Endothelial cell of umbilical vein (primary cell): ENCODE measurements around the gene ZNRD2. TPM values are rescaled to one million over a fixed set of nuclear protein-coding genes. Genes with fewer than 3 reads are reported as not detected.
A peak's percentile ranks its signal among the peaks of the same experiment; 100 is the strongest.

Experiments used
- BruUV-seq: library from RNA; stranded (reverse); fragments of 400-500 nt; replicated peaks from 2 replicates; lab custom pipeline; 2021; lab: Mats Ljungman, UMichigan
- CTCF ChIA-PET: fragments of 300-600, 350-600 bp; sonication (Branson Sonifier 250); formaldehyde crosslinking; loops from one replicate; lab custom pipeline; 2021; ENCODE audit warnings: antibody characterized with exemption, inconsistent platforms; lab: Charles Lee
- POLR2A ChIA-PET: fragments of 300-600, 350-600 bp; sonication (Branson Sonifier 250); formaldehyde crosslinking; loops from one replicate; lab custom pipeline; 2021; ENCODE audit warnings: antibody characterized with exemption, inconsistent platforms; lab: Charles Lee
- DNase-seq: peaks from one replicate; pipeline ENCODE4 v3.0.0-alpha.2; 2011; ENCODE audit warnings: low read depth, low spot score
- FAIRE-seq: peaks from 2 replicates; lab custom pipeline; 2011; peaks lifted over from hg19 to GRCh38; lab: Jason Lieb, UNC
- H2AFZ ChIP-seq: 2 replicates; pipeline ENCODE4 v1.6.0; 2012; ENCODE audit warnings: low read depth, low read length, control low read depth, inconsistent platforms
- H3K27ac ChIP-seq: 2 replicates; pipeline ENCODE4 v1.5.1; 2011; ENCODE audit warnings: low read depth, mild to moderate bottlenecking, control low read depth, low read length, moderate library complexity; ENCODE audit not compliant: insufficient read depth
- H3K27me3 ChIP-seq, 2 experiments: 2 replicates each; pipeline versions ENCODE4 v1.6.0 to v1.6.1; 2011; ENCODE audit warnings: low read length in 2 of 2, mixed read lengths in 1 of 2; ENCODE audit not compliant: control insufficient read depth in 2 of 2, insufficient read depth in 2 of 2
- H3K36me3 ChIP-seq, 2 experiments: 2 replicates in 1 of 2; 3 replicates in 1 of 2; pipeline ENCODE4 v1.5.1; 2011; ENCODE audit warnings: low read length in 2 of 2, mild to moderate bottlenecking in 1 of 2, moderate library complexity in 1 of 2; ENCODE audit not compliant: control insufficient read depth in 2 of 2, insufficient read depth in 2 of 2; ENCODE audit errors: extremely low read depth in 1 of 2
- H3K4me1 ChIP-seq: 3 replicates; pipeline ENCODE4 v1.5.1; 2011; ENCODE audit warnings: mild to moderate bottlenecking, low read length; ENCODE audit not compliant: control insufficient read depth, insufficient read depth; ENCODE audit errors: extremely low read depth
- H3K4me2 ChIP-seq: 2 replicates; pipeline ENCODE4 v1.6.1; 2011; ENCODE audit warnings: low read length, control low read depth, mixed read lengths; ENCODE audit not compliant: insufficient read depth
- H3K4me3 ChIP-seq, 3 experiments: fragments of 200-600 bp in 1 of 3; sonication (generic), shearing (Covaris generic) in 1 of 3; replicated peaks in 1 of 3; 2 replicates each; pipeline ENCODE4 v1.5.1; 2011 to 2016; ENCODE audit warnings: control low read depth in 3 of 3, low read length in 3 of 3, mild to moderate bottlenecking in 2 of 3, inconsistent platforms in 1 of 3, low read depth in 1 of 3, moderate library complexity in 1 of 3; ENCODE audit not compliant: insufficient read depth in 1 of 3
- H3K79me2 ChIP-seq: 2 replicates; pipeline ENCODE4 v1.6.0; 2012; ENCODE audit warnings: low read length, inconsistent platforms; ENCODE audit not compliant: control insufficient read depth, insufficient read depth
- H3K9ac ChIP-seq: replicated peaks from 2 replicates; pipeline ENCODE3; 2011; ENCODE audit warnings: low read length, control low read depth; ENCODE audit not compliant: insufficient read depth; ENCODE audit errors: extremely low read depth
- H3K9me1 ChIP-seq: replicated peaks from 3 replicates; pipeline ENCODE4 v1.6.0; 2011; ENCODE audit warnings: mild to moderate bottlenecking, low read length; ENCODE audit not compliant: control insufficient read depth, insufficient read depth; ENCODE audit errors: extremely low read depth
- H3K9me3 ChIP-seq: replicated peaks from 2 replicates; pipeline ENCODE4 v1.5.1; 2012; ENCODE audit warnings: low read length, inconsistent platforms; ENCODE audit not compliant: control insufficient read depth, insufficient read depth
- H4K20me1 ChIP-seq: replicated peaks from 2 replicates; pipeline ENCODE3; 2011; ENCODE audit warnings: mild to moderate bottlenecking, low read length; ENCODE audit not compliant: control insufficient read depth, insufficient read depth; ENCODE audit errors: extremely low read depth
- EZH2 ChIP-seq: IDR thresholded peaks from 2 replicates; pipeline ENCODE4 v1.6.1; 2012; ENCODE audit warnings: borderline replicate concordance, low read depth, mild to moderate bottlenecking, moderate library complexity, low read length, inconsistent platforms; ENCODE audit not compliant: severe bottlenecking
- FOS ChIP-seq: IDR thresholded peaks from 2 replicates; pipeline ENCODE4 v1.6.1; 2011; ENCODE audit warnings: mild to moderate bottlenecking, low read length, moderate library complexity, borderline replicate concordance; ENCODE audit not compliant: insufficient read depth
- GATA2 ChIP-seq: IDR thresholded peaks from 2 replicates; pipeline ENCODE4 v1.7.0; 2011; ENCODE audit warnings: low read depth, mild to moderate bottlenecking, moderate library complexity, mixed read lengths, low read length; ENCODE audit not compliant: insufficient read length, insufficient read depth
- JUN ChIP-seq: IDR thresholded peaks from 2 replicates; pipeline ENCODE4 v1.6.1; 2011; ENCODE audit warnings: borderline replicate concordance, low read depth; ENCODE audit not compliant: insufficient read length, insufficient read depth
- MYC ChIP-seq: IDR thresholded peaks from one replicate; pipeline ENCODE4 v1.6.1; 2011; ENCODE audit warnings: mild to moderate bottlenecking, low read depth, low read length
- POLR2A ChIP-seq: IDR thresholded peaks from 2 replicates; pipeline ENCODE4 v1.6.1; 2012; ENCODE audit warnings: low read depth, mild to moderate bottlenecking, control low read depth, low read length
- POLR2AphosphoS5 ChIP-seq: IDR thresholded peaks from 2 replicates; pipeline ENCODE4 v1.6.1; 2012; ENCODE audit warnings: low read depth, mild to moderate bottlenecking, control low read depth, low read length, moderate library complexity; ENCODE audit not compliant: insufficient read depth
- dilution Hi-C: fragments of 300-500 bp; cut with MboI; formaldehyde crosslinking; loops from one replicate; pipeline ENCODE4 v1.15.0; 2019; ENCODE audit warnings: low sequenced_read_pairs; ENCODE audit not compliant: extremely low pct_ligation_motif_present
- intact Hi-C: fragments of 100-400 bp; cut with micrococcal nuclease; formaldehyde crosslinking; loops from one replicate; pipeline ENCODE4 v1.10.0; 2022
- polyA plus RNA-seq, 4 experiments: library from polyadenylated mRNA; depleted of rRNA in 3 of 4; stranded (reverse) in 3 of 4; unstranded in 1 of 4; fragments of >200 nt; gene quantifications; 2 replicates each; pipeline versions ENCODE4 v1.2.1 to v1.2.3, GENCODE V29; 2011 to 2012; ENCODE audit warnings: missing spikeins in 1 of 4
- total RNA-seq: library from RNA; stranded (reverse); gene quantifications from 2 replicates; pipeline ENCODE4 v1.2.3, GENCODE V29; 2021
- TF ChIP-seq, protein P1 (sequence below), 2 donors: IDR thresholded peaks; 1 replicate in 1 of 2; 2 replicates in 1 of 2; pipeline ENCODE4 v1.5.1; 2011; ENCODE audit warnings: low read length in 2 of 2, mild to moderate bottlenecking in 2 of 2, moderate library complexity in 2 of 2, control low read depth in 1 of 2, inconsistent platforms in 1 of 2, low read depth in 1 of 2; ENCODE audit not compliant: insufficient read depth in 1 of 2; ENCODE audit errors: extremely low read depth in 1 of 2
- TF ChIP-seq, protein P2 (sequence below): IDR thresholded peaks from 2 replicates; pipeline ENCODE4 v1.6.1; 2011; ENCODE audit not compliant: insufficient read depth, insufficient read length

Gene ZNRD2
- total and polyA plus RNA-seq, 2 donors (not counting 3 experiments of a cell fraction or from before 2014, with no cell fraction given): 40.8 to 96.7 TPM

DNA sequence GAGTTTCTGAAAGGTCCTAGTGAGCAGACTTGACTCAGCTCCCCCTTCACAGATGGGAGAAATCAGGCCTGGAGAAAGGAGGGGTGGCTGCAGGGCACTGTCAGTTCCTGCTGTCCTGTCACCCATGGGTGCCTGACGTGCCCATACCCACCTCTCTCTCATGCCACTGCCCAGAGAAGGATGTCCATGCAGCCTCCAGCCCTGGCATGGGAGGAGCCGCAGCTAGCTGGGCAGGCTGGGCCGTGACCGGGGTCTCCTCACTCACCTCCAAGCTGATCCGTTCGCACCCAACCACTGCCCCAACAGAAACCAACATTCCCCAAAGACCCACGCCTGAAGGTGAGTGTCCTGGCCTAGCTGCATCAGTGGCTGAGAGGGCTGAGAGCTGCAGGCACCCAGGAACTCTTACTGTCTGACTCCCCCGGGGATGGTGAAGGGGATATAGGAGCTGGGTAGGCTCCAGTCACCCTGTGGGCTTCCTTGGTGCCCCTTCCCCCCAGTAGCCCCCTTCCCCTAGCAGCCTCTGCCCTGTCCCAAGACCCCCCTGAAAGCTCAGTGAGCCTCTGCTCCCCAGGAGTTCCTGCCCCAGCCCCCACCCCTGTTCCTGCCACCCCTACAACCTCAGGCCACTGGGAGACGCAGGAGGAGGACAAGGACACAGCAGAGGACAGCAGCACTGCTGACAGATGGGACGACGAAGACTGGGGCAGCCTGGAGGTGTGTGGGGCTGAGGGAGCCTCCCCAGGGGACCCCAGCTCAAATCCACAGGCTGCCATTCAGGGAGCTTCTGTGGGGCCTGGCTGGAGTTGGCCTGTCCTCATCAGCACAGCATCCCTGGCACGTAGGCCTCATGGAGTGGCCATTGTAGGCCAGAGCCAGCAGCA, 33.6 kb upstream of the ZNRD2 start:
- Histone ChIP-seq H3K27me3 (no peaks in the 10 kb centered on the region), H3K9ac (no peak overlapping the region), H3K36me3 (peaks cover 3 to 30% of the 10 kb centered on the region in 2 experiments), H3K9me1 (no peaks in the 10 kb centered on the region), H3K9me3 (no peaks in the 10 kb centered on the region), H3K27ac (no peak overlapping the region), H2AFZ (no peak overlapping the region), H3K4me2 (no peak overlapping the region), H3K4me3 (no peak overlapping the region), H4K20me1 (no peaks in the 10 kb centered on the region), H3K79me2 (no peaks in the 10 kb centered on the region), H3K4me1 (peaks cover 6% of the 10 kb centered on the region)
- no peak for FAIRE-seq
- TF ChIP-seq POLR2AphosphoS5 (peak; percentile 13), EZH2 (no peak)
- POLR2A ChIA-PET: no interaction called here
- dilution Hi-C loops (no loop called here), intact Hi-C loops (no loop called here)
- CTCF ChIA-PET: interaction anchor here (0.9 kb wide), 1 partner anchor 58 kb away, joined by 3 read pairs; no protein-coding TSS in a partner anchor
- no TSS peak for BruUV-seq
- DNase-seq: no peak

DNA sequence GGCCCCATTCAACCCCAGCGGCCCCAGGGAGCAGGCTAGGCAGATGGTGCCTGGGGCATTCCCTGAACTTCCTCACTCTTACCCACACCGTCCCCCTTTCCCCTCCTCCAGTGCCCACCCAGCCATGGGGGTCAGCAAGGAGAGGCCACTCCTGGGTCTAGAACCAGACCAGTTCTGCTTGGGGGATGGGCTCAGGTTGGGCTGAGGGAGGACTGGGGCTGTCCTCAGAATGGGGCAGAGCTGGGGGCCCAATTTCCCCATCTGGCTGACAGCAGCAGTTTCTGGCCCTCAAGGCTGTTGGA, 33.0 kb upstream of the ZNRD2 start:
- POLR2A ChIA-PET: no interaction called here
- TF ChIP-seq GATA2 (no peak), POLR2A (no peak), FOS (no peak), POLR2AphosphoS5 (no peak), JUN (no peak), EZH2 (no peak), MYC (no peak)
- TF ChIP-seq, protein P1, sequence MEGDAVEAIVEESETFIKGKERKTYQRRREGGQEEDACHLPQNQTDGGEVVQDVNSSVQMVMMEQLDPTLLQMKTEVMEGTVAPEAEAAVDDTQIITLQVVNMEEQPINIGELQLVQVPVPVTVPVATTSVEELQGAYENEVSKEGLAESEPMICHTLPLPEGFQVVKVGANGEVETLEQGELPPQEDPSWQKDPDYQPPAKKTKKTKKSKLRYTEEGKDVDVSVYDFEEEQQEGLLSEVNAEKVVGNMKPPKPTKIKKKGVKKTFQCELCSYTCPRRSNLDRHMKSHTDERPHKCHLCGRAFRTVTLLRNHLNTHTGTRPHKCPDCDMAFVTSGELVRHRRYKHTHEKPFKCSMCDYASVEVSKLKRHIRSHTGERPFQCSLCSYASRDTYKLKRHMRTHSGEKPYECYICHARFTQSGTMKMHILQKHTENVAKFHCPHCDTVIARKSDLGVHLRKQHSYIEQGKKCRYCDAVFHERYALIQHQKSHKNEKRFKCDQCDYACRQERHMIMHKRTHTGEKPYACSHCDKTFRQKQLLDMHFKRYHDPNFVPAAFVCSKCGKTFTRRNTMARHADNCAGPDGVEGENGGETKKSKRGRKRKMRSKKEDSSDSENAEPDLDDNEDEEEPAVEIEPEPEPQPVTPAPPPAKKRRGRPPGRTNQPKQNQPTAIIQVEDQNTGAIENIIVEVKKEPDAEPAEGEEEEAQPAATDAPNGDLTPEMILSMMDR (IDR thresholded peaks at IDR 0.05; ENCODE audit: extremely low read depth in 1 of 2, insufficient read depth in 1 of 2, low read depth in 1 of 2, low read length in 2 of 2): no peak
- TF ChIP-seq, protein P2, sequence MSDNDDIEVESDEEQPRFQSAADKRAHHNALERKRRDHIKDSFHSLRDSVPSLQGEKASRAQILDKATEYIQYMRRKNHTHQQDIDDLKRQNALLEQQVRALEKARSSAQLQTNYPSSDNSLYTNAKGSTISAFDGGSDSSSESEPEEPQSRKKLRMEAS: no peak
- intact Hi-C loops: no loop called here
- Histone ChIP-seq H3K9me3 (no peaks in the 10 kb centered on the region), H3K4me2 (no peak overlapping the region), H3K36me3 (peaks cover 3 to 31% of the 10 kb centered on the region in 2 experiments), H3K27me3 (no peaks in the 10 kb centered on the region), H3K4me3 (no peak overlapping the region), H3K79me2 (no peaks in the 10 kb centered on the region), H3K9ac (no peak overlapping the region), H3K9me1 (no peaks in the 10 kb centered on the region), H3K27ac (no peak overlapping the region), H3K4me1 (peaks cover 6% of the 10 kb centered on the region), H4K20me1 (no peaks in the 10 kb centered on the region), H2AFZ (no peak overlapping the region)
- BruUV-seq: no TSS peak
- no peak for FAIRE-seq
- dilution Hi-C loops: no loop called here
- no peak for DNase-seq
- CTCF ChIA-PET: interaction anchor here (0.9 to 6.1 kb wide), 4 partner anchors 33 to 57 kb away, joined by 3 to 206 read pairs (median 5); partner anchors contain the start of genes FAM89B, KCNK7 and ZNRD2
